ENCODE measurements around the gene CPEB1.

Gene CPEB1

DNA sequence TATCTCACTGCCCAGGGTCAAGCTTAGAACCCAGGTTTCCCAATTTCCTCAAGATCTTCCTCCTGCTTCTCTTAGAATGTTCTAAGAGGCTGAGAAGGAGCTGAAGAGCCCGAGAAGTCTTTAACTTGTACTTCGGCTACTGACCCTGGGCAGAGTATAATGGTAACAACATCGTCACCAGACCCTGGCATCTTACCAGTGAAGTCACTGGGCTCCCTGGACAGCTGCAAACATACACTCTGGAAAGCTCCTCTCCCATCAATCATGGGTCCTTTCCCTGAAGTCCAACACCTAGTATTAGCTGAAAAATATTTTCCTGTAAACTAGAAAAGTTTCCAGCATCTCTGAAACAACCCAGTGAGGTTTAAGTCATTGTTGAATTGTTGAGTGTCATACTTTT is 22.7 kb downstream of the CPEB1 start:
- TF ChIP-seq POLR2A (IDR thresholded peaks at IDR 0.05; ENCODE audit: low read depth, low read length) (no peak), POLR2AphosphoS5 (IDR thresholded peaks at IDR 0.05; ENCODE audit: low read depth, low read length) (no peak), TAF1 (IDR thresholded peaks at IDR 0.05; ENCODE audit: borderline replicate concordance, low read depth, low read length) (no peak)
- DNase-seq (ENCODE audit: insufficient read length) (no peak), FAIRE-seq (no peak)

DNA sequence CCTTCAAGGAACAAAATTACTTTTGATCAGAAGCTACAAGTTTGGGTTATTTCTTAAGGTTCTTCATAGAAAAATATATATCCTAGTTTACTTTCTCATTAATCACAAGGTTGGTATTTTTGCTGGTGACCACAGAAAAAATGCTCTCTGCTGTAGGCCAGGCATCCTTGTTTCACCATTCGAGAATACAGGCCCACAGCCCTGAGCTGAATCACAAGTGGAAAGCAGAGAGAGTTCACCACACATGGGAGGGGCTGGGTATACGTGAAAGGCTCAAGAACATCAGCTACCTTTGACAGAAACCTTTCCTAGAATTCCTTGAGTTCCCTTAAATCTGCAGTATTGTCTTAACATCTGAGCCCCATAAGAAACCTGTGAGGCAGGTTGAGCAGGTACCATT is 23.2 kb downstream of the CPEB1 start:
- TF ChIP-seq TAF1 (IDR thresholded peaks at IDR 0.05; ENCODE audit: borderline replicate concordance, low read depth, low read length) (no peak), POLR2AphosphoS5 (IDR thresholded peaks at IDR 0.05; ENCODE audit: low read depth, low read length) (no peak), POLR2A (IDR thresholded peaks at IDR 0.05; ENCODE audit: low read depth, low read length) (no peak)
- DNase-seq (ENCODE audit: insufficient read length) (no peak), FAIRE-seq (no peak)

DNA sequence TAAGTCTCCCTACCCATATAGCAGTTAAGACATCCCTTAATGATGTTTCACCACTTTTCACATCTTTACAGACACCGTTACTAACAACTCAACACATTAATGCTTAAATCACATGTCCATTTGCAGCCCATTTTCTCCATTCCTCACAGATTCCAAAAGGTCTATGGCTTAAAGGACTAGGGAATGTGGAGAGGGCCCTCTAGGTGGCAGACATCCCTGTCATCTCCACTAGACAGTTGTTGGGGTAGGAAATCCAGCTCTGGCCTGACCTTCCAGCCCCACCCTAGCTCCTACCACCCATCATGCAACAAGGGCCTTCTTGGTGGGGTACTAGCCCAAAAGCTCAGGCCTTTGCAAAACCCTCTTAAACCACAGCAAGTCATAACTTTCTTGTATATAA is 25.2 kb downstream of the CPEB1 start:
- no peak for DNase-seq (ENCODE audit: insufficient read length)
- FAIRE-seq = no peak
- TF ChIP-seq POLR2AphosphoS5 (IDR thresholded peaks at IDR 0.05; ENCODE audit: low read depth, low read length) = no peak
- no peak for TF ChIP-seq TAF1 (IDR thresholded peaks at IDR 0.05; ENCODE audit: borderline replicate concordance, low read depth, low read length)
- TF ChIP-seq POLR2A (IDR thresholded peaks at IDR 0.05; ENCODE audit: low read depth, low read length) = no peak

DNA sequence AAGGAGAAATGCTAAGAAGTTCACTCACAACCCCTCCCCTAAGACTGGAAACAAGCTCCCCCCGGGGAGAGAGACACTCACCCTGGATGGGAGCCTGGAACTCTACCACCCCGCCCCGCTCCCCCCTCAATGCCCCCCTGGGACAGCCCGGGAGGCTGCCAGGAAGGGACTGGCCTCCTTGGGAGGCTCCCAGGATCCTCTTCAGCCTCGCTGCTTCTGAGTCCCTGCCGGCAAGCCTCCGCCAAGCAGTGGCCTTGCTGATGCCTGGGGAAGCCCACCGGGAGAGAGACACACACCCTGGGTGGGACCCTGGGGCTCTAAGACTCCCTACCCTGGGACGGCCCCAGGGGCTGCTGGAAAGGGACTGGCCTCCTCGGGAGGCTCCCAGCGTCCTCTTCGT is 33.4 kb downstream of the CPEB1 start:
- DNase-seq (ENCODE audit: insufficient read length) (no peak), FAIRE-seq (no peak)
- TF ChIP-seq POLR2A (IDR thresholded peaks at IDR 0.05; ENCODE audit: low read depth, low read length) (no peak), POLR2AphosphoS5 (IDR thresholded peaks at IDR 0.05; ENCODE audit: low read depth, low read length) (no peak), TAF1 (IDR thresholded peaks at IDR 0.05; ENCODE audit: borderline replicate concordance, low read depth, low read length) (no peak)

DNA sequence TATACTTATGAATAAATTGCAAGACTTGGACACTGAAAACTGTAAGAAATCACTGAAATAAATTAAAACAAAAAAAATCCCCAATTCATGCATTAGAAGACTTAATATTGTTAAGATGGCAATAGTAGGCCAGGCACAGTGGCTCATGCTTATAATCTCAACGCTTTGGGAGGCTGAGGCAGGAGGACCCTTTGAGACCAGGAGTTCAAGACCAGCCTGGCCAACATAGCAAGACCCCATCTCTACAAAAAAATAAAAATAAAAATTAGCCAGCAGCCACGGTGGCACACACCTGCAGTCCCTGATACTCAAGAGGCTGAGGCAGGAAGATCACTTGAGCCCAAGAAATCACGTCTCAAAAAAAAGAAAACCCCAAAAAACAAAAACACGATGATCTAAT is 35.8 kb downstream of the CPEB1 start:
- DNase-seq (ENCODE audit: insufficient read length) (no peak), FAIRE-seq (no peak)
- TF ChIP-seq POLR2AphosphoS5 (IDR thresholded peaks at IDR 0.05; ENCODE audit: low read depth, low read length) (no peak), TAF1 (IDR thresholded peaks at IDR 0.05; ENCODE audit: borderline replicate concordance, low read depth, low read length) (no peak), POLR2A (IDR thresholded peaks at IDR 0.05; ENCODE audit: low read depth, low read length) (no peak)

DNA sequence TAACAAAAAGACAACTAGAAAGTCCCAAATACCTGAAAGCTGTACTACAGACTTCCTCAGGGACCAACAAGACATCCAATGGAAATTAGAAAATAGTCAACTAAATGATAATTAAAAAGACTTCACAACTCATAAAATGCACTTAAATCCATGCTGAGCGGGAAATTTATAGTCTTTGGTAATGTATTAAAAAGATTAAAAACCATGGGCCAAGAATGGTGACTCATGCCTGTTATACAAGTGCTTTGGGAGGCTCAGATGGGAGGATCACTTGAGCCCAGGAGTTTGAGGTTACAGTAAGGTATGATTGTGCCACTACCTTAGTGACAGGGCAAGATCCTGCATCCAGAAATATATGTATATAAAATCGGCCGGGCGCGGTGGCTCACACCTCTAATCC is 45.0 kb downstream of the CPEB1 start:
- no peak for FAIRE-seq

DNA sequence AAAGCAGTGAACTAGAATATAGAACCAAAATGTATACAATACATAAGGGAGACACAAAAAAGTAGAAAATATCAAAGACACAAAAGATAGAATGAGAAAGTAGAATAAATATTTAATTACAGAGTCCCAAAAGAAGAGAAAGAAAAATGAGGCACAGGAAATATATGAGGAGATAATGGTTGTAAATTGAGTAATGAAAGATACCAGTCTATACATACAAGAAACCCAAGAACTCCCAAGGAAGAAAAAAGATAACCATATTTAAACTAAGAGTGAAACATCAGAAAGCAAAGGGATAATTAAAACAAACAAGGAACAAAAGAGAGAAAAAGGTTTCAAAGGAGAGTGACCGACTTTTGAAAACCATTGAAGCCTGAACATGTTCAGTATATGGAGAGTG is 47.3 kb downstream of the CPEB1 start:
- TF ChIP-seq POLR2A (IDR thresholded peaks at IDR 0.05; ENCODE audit: low read depth, low read length) = no peak
- TF ChIP-seq POLR2AphosphoS5 (IDR thresholded peaks at IDR 0.05; ENCODE audit: low read depth, low read length) = no peak
- TF ChIP-seq TAF1 (IDR thresholded peaks at IDR 0.05; ENCODE audit: borderline replicate concordance, low read depth, low read length) = no peak
- DNase-seq (ENCODE audit: insufficient read length) (no peak), FAIRE-seq (no peak)

More for the DNA sequence above, 45.0 kb downstream of the CPEB1 start:
- no peak for DNase-seq (ENCODE audit: insufficient read length)
- TF ChIP-seq TAF1 (IDR thresholded peaks at IDR 0.05; ENCODE audit: borderline replicate concordance, low read depth, low read length) (no peak), POLR2AphosphoS5 (IDR thresholded peaks at IDR 0.05; ENCODE audit: low read depth, low read length) (no peak), POLR2A (IDR thresholded peaks at IDR 0.05; ENCODE audit: low read depth, low read length) (no peak)

DNA sequence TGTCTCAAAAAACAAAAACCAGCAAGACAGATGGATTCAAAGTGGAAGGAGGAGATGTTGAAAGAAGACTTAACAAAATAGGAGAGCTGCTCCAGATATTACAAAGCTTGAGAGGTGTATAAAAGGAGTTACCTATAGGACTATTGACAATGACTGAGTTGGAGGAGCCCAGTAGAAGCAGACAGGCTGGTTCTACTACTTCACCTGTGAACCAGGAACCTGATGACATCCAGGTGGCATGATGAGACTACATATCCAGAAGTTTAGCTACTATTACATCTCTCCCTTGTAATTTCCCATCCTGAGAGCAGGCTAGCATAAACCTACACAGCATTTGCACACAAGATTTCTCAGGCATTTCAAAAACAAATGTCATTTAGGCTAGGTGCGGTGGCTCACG is 49.3 kb downstream of the CPEB1 start:
- FAIRE-seq (no peak), DNase-seq (ENCODE audit: insufficient read length) (no peak)
- TF ChIP-seq TAF1 (IDR thresholded peaks at IDR 0.05; ENCODE audit: borderline replicate concordance, low read depth, low read length) (no peak), POLR2AphosphoS5 (IDR thresholded peaks at IDR 0.05; ENCODE audit: low read depth, low read length) (no peak), POLR2A (IDR thresholded peaks at IDR 0.05; ENCODE audit: low read depth, low read length) (no peak)

DNA sequence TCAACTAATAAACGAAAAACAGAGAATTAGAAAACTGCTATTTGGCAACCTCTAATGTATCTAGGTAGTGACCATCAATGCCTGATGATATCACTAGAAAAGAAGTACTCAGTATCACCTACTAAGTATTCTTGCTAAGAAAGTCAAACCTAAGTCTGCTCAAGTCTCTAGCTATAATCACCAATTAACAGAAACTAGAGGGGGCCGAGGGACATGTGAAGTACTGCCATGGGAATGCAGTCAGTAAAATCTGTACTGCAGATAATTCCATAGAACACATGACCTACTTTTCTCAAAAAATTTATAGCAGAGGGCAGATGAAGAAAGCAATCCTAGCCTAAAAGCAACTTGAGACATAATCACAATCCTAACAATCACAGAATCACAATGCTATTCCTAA is 51.4 kb downstream of the CPEB1 start:
- no peak for DNase-seq (ENCODE audit: insufficient read length)
- TF ChIP-seq POLR2A (IDR thresholded peaks at IDR 0.05; ENCODE audit: low read depth, low read length) (no peak), POLR2AphosphoS5 (IDR thresholded peaks at IDR 0.05; ENCODE audit: low read depth, low read length) (no peak), TAF1 (IDR thresholded peaks at IDR 0.05; ENCODE audit: borderline replicate concordance, low read depth, low read length) (no peak)
- FAIRE-seq = no peak

DNA sequence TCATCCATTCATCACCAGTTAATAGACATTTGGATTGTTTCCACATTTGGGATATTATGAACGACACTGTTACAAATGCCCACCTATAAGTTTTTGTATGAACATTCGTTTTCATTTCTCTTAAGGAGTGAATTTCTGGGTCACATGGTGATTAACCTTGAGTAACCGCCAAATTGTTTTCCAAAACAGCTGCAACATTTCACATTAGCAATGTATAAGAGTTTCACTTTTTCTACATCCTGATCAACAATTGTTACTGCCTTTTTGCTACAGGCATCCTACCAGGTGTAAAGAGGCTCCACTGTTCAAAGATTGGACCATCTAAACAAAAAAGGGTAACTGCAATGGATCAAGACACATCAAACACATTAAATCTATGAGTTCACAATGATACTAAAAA is 52.0 kb downstream of the CPEB1 start:
- no peak for FAIRE-seq

DNA sequence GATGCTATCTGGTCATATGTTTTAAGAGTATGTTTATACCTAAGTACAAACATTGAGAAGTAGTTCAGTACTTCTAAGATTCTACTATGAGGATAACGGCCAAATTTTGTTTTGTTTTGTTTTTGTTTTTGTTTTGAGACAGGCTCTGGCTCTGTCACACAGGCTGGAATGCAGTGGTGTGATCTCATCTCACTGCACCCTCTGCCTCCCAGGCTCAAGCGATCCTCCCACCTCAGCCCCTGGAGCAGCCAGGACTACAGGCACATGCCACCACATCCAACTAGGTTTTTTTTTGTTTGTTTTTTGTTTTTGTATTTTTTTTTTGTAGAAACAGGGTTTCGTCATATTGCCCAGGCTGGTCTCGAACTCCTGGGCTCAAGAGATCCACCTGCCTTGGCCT is 59.4 kb downstream of the CPEB1 start:
- DNase-seq (ENCODE audit: insufficient read length) = no peak
- TF ChIP-seq POLR2A (IDR thresholded peaks at IDR 0.05; ENCODE audit: low read depth, low read length) (no peak), TAF1 (IDR thresholded peaks at IDR 0.05; ENCODE audit: borderline replicate concordance, low read depth, low read length) (no peak), POLR2AphosphoS5 (IDR thresholded peaks at IDR 0.05; ENCODE audit: low read depth, low read length) (no peak)
- no peak for FAIRE-seq

More for the DNA sequence above, 52.0 kb downstream of the CPEB1 start:
- no peak for DNase-seq (ENCODE audit: insufficient read length)
- TF ChIP-seq TAF1 (IDR thresholded peaks at IDR 0.05; ENCODE audit: borderline replicate concordance, low read depth, low read length) (no peak), POLR2AphosphoS5 (IDR thresholded peaks at IDR 0.05; ENCODE audit: low read depth, low read length) (no peak), POLR2A (IDR thresholded peaks at IDR 0.05; ENCODE audit: low read depth, low read length) (no peak)

DNA sequence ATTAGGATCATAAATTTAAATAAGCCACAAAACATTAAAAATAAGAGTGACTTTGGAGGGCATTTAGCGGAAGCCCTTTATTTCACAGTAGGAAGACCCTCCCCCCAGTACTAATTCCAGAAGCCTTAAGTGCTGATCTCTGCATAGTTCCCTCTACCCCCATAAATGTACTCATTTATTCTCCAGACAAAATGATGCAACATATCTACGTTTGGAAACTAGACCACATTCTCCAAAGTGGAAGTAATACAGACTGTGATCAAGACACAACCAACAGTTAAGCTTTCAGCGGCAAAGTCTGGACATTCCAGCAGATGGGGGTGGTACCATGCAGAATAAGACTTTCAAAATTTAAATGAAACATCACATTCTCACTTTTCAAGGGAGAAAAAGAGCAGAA is 62.1 kb downstream of the CPEB1 start:
- FAIRE-seq = no peak
- no peak for DNase-seq (ENCODE audit: insufficient read length)
- TF ChIP-seq POLR2AphosphoS5 (IDR thresholded peaks at IDR 0.05; ENCODE audit: low read depth, low read length) (no peak), TAF1 (IDR thresholded peaks at IDR 0.05; ENCODE audit: borderline replicate concordance, low read depth, low read length) (no peak), POLR2A (IDR thresholded peaks at IDR 0.05; ENCODE audit: low read depth, low read length) (no peak)

DNA sequence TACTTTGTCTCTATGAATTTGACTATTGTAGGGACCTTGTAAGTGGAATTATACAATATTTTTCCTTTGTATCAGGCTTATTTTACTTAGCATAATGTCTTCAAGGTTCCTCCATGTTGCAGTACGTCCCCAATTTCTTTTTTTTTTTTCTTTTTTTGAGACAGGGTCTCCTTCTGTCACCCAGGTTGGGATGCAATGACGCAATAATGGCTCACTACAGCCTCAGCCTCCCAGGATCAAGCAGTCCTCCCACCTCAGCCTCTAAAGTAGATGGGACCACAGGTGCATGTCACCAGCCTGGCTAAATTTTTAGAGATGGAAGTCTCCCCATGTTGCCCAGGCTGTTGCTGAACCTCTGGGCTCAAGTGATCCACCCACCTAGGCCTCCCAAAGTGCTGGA is 66.5 kb downstream of the CPEB1 start:
- TF ChIP-seq POLR2A (IDR thresholded peaks at IDR 0.05; ENCODE audit: low read depth, low read length) = no peak
- TF ChIP-seq POLR2AphosphoS5 (IDR thresholded peaks at IDR 0.05; ENCODE audit: low read depth, low read length) = no peak
- TF ChIP-seq TAF1 (IDR thresholded peaks at IDR 0.05; ENCODE audit: borderline replicate concordance, low read depth, low read length) = no peak
- FAIRE-seq (no peak), DNase-seq (ENCODE audit: insufficient read length) (no peak)

All from GM12892 (cell line).